ENCODE data around the gene CTNNA1.

Gene CTNNA1

GRCh38 chr5:138974227-138975063, 221.2 kb downstream of the CTNNA1 start:
- no peak for DNase-seq

- no peak for DNase-seq
Observed at GRCh38 chr5:138975098-138975847, 222.0 kb downstream of the CTNNA1 start.

DNA sequence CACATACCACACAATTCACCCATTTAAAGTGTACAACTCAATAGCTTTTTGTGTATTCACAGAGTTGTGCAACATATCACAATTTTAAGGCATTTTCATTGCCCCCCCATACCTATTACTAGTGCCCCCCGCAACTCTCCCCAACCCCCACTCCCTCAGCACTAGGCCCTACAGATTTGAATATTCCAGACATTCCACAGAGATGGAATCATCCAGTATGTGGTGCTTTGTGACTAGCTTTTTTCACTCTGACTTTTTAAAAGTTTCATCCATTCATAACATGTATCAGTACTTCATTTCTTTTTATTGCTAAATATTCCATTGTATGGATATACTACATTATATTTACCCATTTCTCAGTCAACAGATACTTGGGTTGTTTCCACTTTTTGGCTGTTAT, 224.9 kb downstream of the CTNNA1 start:
- DNase-seq, result no peak

- DNase-seq, result no peak
Observed at GRCh38 chr5:138978581-138978980, 225.4 kb downstream of the CTNNA1 start.

DNA sequence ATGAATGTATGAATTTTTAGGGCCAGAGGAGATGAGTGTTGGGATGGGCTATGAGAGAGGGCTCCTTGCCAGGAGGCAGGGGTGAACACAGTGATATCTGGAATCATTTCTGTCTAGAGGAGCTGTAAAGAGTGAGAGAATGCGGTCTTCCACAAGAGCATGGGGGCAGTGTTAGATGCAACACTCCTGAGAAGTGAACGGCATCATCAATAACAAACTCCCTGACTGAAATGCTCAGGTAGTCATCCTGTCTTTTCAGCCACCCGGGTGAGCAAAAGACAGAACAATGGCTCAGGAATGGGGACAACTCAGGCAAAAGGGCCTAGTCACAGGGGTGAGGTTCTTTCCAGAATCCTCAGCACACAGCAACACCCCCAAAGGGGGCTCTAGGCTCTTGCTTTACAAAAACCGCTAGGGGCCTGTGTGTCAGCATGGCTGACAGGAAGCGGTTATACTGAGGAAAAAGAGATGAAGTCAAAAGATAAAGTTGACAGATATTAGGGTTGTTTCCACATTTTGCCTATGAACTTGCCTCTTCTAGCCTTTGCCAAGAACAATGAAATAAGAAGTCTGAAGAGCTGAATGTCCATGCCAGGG, 226.6 kb downstream of the CTNNA1 start:
- DNase-seq, result no peak

DNA sequence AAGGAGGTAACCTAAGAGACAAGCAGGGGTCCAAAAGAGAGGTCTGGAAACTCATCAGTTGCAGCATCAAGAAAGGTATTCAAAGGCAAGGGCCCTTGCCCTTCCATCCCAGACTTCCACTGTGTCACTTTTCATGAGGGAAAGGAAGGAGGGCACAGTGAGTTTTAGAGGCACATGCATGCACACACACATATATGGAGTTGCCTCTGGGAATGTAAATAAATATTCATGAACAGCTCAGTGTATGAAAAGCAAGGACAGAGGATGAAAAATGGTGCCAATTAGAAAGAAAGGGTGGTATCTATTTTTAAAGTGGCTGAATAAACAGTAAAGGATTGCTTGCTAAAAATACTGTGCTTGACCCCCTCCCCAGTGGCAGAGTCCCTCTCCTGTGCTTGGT, 227.2 kb downstream of the CTNNA1 start:
- no peak for DNase-seq

DNA sequence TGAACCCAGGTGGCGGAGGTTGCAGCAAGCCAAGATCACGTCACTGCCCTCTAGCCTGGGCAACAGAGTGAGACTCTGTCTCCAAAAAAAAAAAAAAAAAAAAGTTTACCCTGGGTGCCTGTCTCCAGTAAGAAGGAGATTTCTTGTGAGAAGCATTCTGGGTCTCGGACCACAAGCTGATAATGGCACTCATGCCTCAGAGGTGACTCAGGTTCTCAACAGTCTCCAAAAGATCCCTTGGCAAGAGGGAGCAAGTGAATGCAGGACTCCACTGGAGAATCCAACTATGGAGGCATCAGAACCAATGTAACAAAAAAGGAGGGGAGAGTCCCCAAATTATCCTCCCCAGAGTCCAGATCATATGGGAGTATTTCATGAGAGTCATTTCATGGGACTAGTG, 227.9 kb downstream of the CTNNA1 start:
- no peak for DNase-seq

DNA sequence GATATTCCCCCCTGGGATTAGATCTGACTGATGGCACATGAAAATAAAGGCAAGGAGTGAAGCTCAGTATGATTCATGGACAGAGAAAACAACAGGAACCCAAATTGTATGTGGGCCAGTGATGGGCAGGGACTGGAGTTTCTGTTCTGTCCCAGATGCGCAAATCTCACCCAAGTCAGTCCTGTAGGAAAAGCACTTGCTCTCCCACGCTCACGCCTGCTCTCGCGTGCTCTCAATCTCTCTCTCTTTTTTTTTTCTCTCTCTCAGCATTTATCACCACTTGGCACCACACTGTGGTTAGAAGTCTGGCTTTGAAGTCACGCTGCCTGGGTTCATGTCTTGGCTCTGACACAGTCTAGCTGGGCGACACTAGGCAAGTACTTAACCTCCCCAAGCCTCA, 228.4 kb downstream of the CTNNA1 start:
- DNase-seq, result no peak

DNA sequence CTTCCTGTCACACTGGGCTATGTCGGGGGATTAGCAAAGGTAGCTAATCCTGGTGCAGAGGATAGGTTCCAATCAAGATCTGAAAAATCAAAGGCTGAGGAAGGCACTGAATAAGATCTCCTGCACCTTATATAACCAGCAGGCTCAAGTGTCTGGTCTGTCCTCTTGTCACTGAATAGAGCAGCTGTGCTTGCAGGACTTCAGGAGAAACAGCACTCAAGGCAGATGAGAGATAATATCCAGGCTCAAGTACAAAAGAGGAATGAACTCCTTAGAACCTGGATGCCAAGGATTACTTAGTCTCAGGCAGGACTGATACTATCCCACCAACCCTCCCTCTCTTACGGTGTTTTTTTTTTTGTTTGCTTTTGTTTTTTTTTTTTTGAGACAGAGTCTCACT, 230.8 kb downstream of the CTNNA1 start:
- peak; percentile 56 for DNase-seq

Measured in NCI-H187 treated with DMSO at 0.1 percent for 48 hours (cell line).